HepG2 (cell line): ENCODE results near the gene TPP2. TPM values are rescaled to one million over a fixed set of nuclear protein-coding genes. Genes with fewer than 3 reads are reported as not detected.
A peak's percentile ranks its signal among the peaks of the same experiment; 100 is the strongest.

Source experiments
- AGO2 ChIP-seq: fragments of 200-400 bp; formaldehyde crosslinking; optimal IDR thresholded peaks from 2 replicates; pipeline ENCODE3; 2017; ENCODE audit warnings: mild to moderate bottlenecking, low read depth, low read length, moderate library complexity
- ATM ChIP-seq: fragments of 450-650 bp; IDR thresholded peaks from 2 replicates; pipeline ENCODE4 v1.7.1; 2017; ENCODE audit warnings: mild to moderate bottlenecking, borderline replicate concordance
- CEBPG ChIP-seq: IDR thresholded peaks from 2 replicates; pipeline ENCODE4 v1.6.1; 2016
- FOXA1 ChIP-seq, 2 experiments: fragments of 450-650 bp in 1 of 2; sonication (generic) in 1 of 2; formaldehyde crosslinking in 1 of 2; IDR thresholded peaks; 2 replicates each; pipeline versions ENCODE4 v1.4.0 to v1.6.1; 2016 to 2020; ENCODE audit warnings: missing genetic modification reagents in 1 of 2
- FOXJ3 ChIP-seq: sonication (generic); formaldehyde crosslinking; IDR thresholded peaks from 2 replicates; pipeline ENCODE4 v1.4.0; 2020; ENCODE audit warnings: missing genetic modification reagents, mild to moderate bottlenecking, borderline replicate concordance
- GABPA ChIP-seq, 2 experiments: IDR thresholded peaks; 2 replicates each; pipeline ENCODE4 v1.6.1; 2011 to 2016; ENCODE audit warnings: low read depth in 2 of 2, low read length in 1 of 2, missing biosample characterization in 1 of 2, missing genetic modification characterization in 1 of 2
- HCFC1 ChIP-seq: fragments of 150-350 bp; IDR thresholded peaks from 2 replicates; pipeline ENCODE4 v1.6.1; 2014; ENCODE audit warnings: low read depth, low read length
- IRF2 ChIP-seq: IDR thresholded peaks from 2 replicates; pipeline ENCODE4 v1.6.1; 2018; ENCODE audit warnings: missing genetic modification reagents, missing compliant biosample characterization
- MXD4 ChIP-seq: IDR thresholded peaks from 2 replicates; pipeline ENCODE4 v1.6.1; 2016; ENCODE audit warnings: mild to moderate bottlenecking, missing biosample characterization, missing genetic modification reagents
- NCOA2 ChIP-seq: sonication (generic); formaldehyde crosslinking; IDR thresholded peaks from 2 replicates; pipeline ENCODE4 v1.8.0; 2022; ENCODE audit warnings: inconsistent platforms
- PAX8 ChIP-seq: sonication (generic); formaldehyde crosslinking; IDR thresholded peaks from 2 replicates; pipeline ENCODE4 v1.8.0; 2022; ENCODE audit warnings: mild to moderate bottlenecking, missing genetic modification reagents, borderline replicate concordance
- PHF8 ChIP-seq: sonication (generic); formaldehyde crosslinking; IDR thresholded peaks from 2 replicates; pipeline ENCODE4 v1.5.0; 2020; ENCODE audit warnings: missing genetic modification reagents
- POGZ ChIP-seq: sonication (generic); formaldehyde crosslinking; IDR thresholded peaks from 2 replicates; pipeline ENCODE4 v1.4.0; 2020; ENCODE audit warnings: mild to moderate bottlenecking, missing genetic modification reagents
- RXRB ChIP-seq: IDR thresholded peaks from 2 replicates; pipeline ENCODE4 v1.6.1; 2016; ENCODE audit warnings: borderline replicate concordance, missing genetic modification reagents, missing compliant biosample characterization
- TGIF2 ChIP-seq: IDR thresholded peaks from 2 replicates; pipeline ENCODE4 v1.6.1; 2016; ENCODE audit warnings: control low read depth, missing compliant biosample characterization
- ZNF235 ChIP-seq: sonication (generic); formaldehyde crosslinking; IDR thresholded peaks from 2 replicates; pipeline ENCODE4 v1.8.1; 2023; ENCODE audit warnings: mild to moderate bottlenecking, missing genetic modification reagents, borderline replicate concordance
- ZNF382 ChIP-seq: sonication (generic); formaldehyde crosslinking; IDR thresholded peaks from 2 replicates; pipeline ENCODE4 v1.5.0; 2020; ENCODE audit warnings: missing genetic modification reagents, mild to moderate bottlenecking, borderline replicate concordance
- ZNF788 ChIP-seq: sonication (generic); formaldehyde crosslinking; IDR thresholded peaks from 2 replicates; pipeline ENCODE4 v1.5.0; 2020; ENCODE audit warnings: mild to moderate bottlenecking, missing genetic modification reagents, borderline replicate concordance
- polyA plus RNA-seq, 8 experiments: library from polyadenylated mRNA; depleted of rRNA in 3 of 8; stranded (reverse) in 7 of 8; unstranded in 1 of 8; fragments of >200 nt; fragmentation: Illumina TruSeq in 4 of 8; extraction: Trizol in 4 of 8; gene quantifications; 2 replicates each; pipeline versions ENCODE4 v1.2.1 to v1.2.3, GENCODE V29; 2011 to 2016; ENCODE audit warnings: low read depth in 4 of 8, missing spikeins in 1 of 8, mixed read lengths in 1 of 8; ENCODE audit not compliant: insufficient read depth in 1 of 8
- total RNA-seq, 5 experiments: library from RNA; depleted of rRNA; stranded (reverse); fragments of >200 nt; fragmentation: Illumina TruSeq; extraction: Trizol; gene quantifications; 2 replicates each; pipeline ENCODE4 v1.2.3, GENCODE V29; 2016; ENCODE audit warnings: low read depth in 1 of 5
- TF ChIP-seq, protein P1 (sequence below): sonication (generic); formaldehyde crosslinking; IDR thresholded peaks from 2 replicates; pipeline ENCODE4 v1.5.0; 2020; ENCODE audit warnings: missing genetic modification reagents
- TF ChIP-seq, protein P2 (sequence below), 2 experiments: sonication (generic) in 1 of 2; formaldehyde crosslinking in 1 of 2; IDR thresholded peaks; 2 replicates each; pipeline versions ENCODE4 v1.4.0 to v1.6.1; 2016 to 2020; ENCODE audit warnings: borderline replicate concordance in 1 of 2, low read depth in 1 of 2, mild to moderate bottlenecking in 1 of 2, missing genetic modification reagents in 1 of 2
- TF ChIP-seq, protein P3 (sequence below): sonication (generic); formaldehyde crosslinking; IDR thresholded peaks from 2 replicates; pipeline ENCODE4 v1.4.0; 2020; ENCODE audit warnings: mild to moderate bottlenecking, missing genetic modification reagents
- TF ChIP-seq, protein P4 (sequence below): sonication (generic); formaldehyde crosslinking; IDR thresholded peaks from 2 replicates; pipeline ENCODE4 v1.4.0; 2020; ENCODE audit warnings: mild to moderate bottlenecking, missing genetic modification reagents

The TPP2 gene
- total and polyA plus RNA-seq, 2 of the 13 experiments (the other 11 are each of a cell fraction or from before 2014, with no cell fraction given), result 16.4 to 52.1 TPM

DNA sequence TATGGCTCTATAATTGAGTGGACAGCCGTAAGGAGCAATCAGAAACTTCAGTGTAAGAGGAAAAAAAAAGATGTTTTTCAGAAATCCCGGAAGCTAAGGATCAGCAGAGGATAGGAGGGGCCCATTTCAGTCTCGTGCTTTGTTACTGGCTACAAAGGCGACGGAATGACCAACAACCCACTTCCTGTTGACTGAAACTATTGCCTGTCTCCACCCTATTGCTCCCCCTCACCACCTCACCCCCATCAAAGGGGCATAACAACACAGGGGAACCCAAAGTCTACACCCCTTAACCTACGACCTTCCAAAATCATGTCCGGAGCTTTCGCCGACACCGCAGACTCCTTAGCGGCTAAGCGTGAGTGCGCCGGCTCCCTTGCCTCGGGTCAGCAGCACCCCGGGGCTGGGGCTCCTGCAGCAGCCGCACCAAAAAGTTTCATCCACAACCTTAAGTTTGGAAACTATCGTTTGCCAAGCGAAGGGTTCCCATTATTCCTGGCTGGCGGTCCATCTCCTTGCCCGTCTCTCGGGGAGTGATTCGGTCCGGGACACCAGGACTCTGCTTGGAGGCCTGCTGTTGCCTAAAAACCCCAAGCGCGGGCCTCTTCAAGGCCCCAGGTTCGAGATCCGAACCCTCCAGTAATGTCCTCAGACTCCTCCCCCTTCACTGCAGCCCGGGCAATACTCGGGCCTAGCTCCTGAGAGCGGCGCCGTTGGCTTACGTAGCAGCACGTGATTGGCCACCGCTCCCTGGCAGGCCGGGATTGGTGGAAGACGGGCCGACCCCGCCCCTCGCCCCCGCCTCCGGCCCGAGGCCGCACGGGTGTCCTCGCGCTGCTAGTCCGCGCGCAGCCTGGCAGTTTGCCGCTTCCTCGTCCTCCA lies at the start of gene TPP2 (continued):
- TF ChIP-seq, protein P1, sequence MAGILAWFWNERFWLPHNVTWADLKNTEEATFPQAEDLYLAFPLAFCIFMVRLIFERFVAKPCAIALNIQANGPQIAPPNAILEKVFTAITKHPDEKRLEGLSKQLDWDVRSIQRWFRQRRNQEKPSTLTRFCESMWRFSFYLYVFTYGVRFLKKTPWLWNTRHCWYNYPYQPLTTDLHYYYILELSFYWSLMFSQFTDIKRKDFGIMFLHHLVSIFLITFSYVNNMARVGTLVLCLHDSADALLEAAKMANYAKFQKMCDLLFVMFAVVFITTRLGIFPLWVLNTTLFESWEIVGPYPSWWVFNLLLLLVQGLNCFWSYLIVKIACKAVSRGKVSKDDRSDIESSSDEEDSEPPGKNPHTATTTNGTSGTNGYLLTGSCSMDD, result no peak
- TF ChIP-seq PAX8 (CRISPR knock-in tag) (0 out of 2 replicates have a peak, but pooled peaks have one; percentile 36), PHF8 (peak; percentile 80), RXRB (CRISPR knock-in tag) (peak; percentile 48), ZNF235 (0 out of 2 replicates have a peak, but pooled peaks have one; percentile 25), ZNF788 (CRISPR knock-in tag) (peak; percentile 60; the same call in 1 of the 2 replicates), MXD4 (CRISPR knock-in tag) (peak; percentile 79; the same call in 1 of the 2 replicates), FOXJ3 (CRISPR knock-in tag) (peak; percentile 12; the same call in 1 of the 2 replicates), IRF2 (peak; percentile 74), HCFC1 (0 out of 2 replicates have a peak, but pooled peaks have one; percentile 9), ATM (no peak), ZNF382 (no peak), GABPA (IDR thresholded peaks at IDR 0.05; ENCODE audit: low read depth, low read length) (peak; percentile 39), GABPA (CRISPR knock-in tag; IDR thresholded peaks at IDR 0.05; ENCODE audit: low read depth) (peak; percentile 83), POGZ (CRISPR knock-in tag) (peak; percentile 93), CEBPG (CRISPR knock-in tag) (peak; percentile 37), AGO2 (peak; percentile 5), TGIF2 (CRISPR knock-in tag) (peak; percentile 58; the same call in 1 of the 2 replicates), NCOA2 (peak; percentile 8; the same call in 1 of the 2 replicates), FOXA1 (IDR thresholded peaks at IDR 0.05) (no peak), FOXA1 (CRISPR knock-in tag; IDR thresholded peaks at IDR 0.05) (peak; percentile 72)
- TF ChIP-seq, protein P2, sequence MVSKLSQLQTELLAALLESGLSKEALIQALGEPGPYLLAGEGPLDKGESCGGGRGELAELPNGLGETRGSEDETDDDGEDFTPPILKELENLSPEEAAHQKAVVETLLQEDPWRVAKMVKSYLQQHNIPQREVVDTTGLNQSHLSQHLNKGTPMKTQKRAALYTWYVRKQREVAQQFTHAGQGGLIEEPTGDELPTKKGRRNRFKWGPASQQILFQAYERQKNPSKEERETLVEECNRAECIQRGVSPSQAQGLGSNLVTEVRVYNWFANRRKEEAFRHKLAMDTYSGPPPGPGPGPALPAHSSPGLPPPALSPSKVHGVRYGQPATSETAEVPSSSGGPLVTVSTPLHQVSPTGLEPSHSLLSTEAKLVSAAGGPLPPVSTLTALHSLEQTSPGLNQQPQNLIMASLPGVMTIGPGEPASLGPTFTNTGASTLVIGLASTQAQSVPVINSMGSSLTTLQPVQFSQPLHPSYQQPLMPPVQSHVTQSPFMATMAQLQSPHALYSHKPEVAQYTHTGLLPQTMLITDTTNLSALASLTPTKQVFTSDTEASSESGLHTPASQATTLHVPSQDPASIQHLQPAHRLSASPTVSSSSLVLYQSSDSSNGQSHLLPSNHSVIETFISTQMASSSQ (IDR thresholded peaks at IDR 0.05; ENCODE audit: low read depth), result no peak
- TF ChIP-seq, protein P2 (CRISPR knock-in tag; IDR thresholded peaks at IDR 0.05; ENCODE audit: borderline replicate concordance), result no peak
- TF ChIP-seq, protein P3, sequence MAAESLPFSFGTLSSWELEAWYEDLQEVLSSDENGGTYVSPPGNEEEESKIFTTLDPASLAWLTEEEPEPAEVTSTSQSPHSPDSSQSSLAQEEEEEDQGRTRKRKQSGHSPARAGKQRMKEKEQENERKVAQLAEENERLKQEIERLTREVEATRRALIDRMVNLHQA (CRISPR knock-in tag), result no peak
- TF ChIP-seq, protein P4, sequence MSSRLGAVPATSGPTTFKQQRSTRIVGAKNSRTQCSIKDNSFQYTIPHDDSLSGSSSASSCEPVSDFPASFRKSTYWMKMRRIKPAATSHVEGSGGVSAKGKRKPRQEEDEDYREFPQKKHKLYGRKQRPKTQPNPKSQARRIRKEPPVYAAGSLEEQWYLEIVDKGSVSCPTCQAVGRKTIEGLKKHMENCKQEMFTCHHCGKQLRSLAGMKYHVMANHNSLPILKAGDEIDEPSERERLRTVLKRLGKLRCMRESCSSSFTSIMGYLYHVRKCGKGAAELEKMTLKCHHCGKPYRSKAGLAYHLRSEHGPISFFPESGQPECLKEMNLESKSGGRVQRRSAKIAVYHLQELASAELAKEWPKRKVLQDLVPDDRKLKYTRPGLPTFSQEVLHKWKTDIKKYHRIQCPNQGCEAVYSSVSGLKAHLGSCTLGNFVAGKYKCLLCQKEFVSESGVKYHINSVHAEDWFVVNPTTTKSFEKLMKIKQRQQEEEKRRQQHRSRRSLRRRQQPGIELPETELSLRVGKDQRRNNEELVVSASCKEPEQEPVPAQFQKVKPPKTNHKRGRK (CRISPR knock-in tag), result no peak
